Large intestine (tissue), 3 donors: Measurements from ENCODE around the gene NDC1. TPM values are rescaled to one million over a fixed set of nuclear protein-coding genes. Genes with fewer than 3 reads are reported as not detected.
"Not testable (repeated sequence)": the region's sequence is repeated elsewhere in the genome, so short reads cannot be mapped to it uniquely, and the experiment has no call there.

Source experiments
- DNase-seq, 2 donors: peaks; one replicate each; pipeline versions ENCODE4 v3.0.0 to v3.0.0-alpha.2; 2013
- H3K27ac ChIP-seq: one replicate; pipeline ENCODE4 v1.5.1; 2013; ENCODE audit warnings: low read length
- H3K27me3 ChIP-seq: 2 replicates; pipeline ENCODE4 v1.6.1; 2013; ENCODE audit warnings: low read length; ENCODE audit not compliant: control insufficient read depth, insufficient read depth
- H3K36me3 ChIP-seq: 2 replicates; pipeline ENCODE4 v1.6.1; 2013; ENCODE audit warnings: low read length; ENCODE audit not compliant: control insufficient read depth, insufficient read depth
- H3K4me1 ChIP-seq: one replicate; pipeline ENCODE4 v1.6.1; 2013; ENCODE audit warnings: low read length; ENCODE audit not compliant: control insufficient read depth, insufficient read depth
- H3K4me3 ChIP-seq: one replicate; pipeline ENCODE4 v1.5.1; 2013; ENCODE audit warnings: low read length
- H3K9me3 ChIP-seq: one replicate; pipeline ENCODE4 v1.6.1; 2013; ENCODE audit warnings: mild to moderate bottlenecking, low read depth, low read length, moderate library complexity; ENCODE audit not compliant: control insufficient read depth
- WGBS: methylation state at CpG from one replicate; pipeline ENCODE4 v1.1.5; 2013; ENCODE audit warnings: low lambda C conversion rate; ENCODE audit not compliant: insufficient coverage; 5-methylcytosine and 5-hydroxymethylcytosine counted together
- polyA plus RNA-seq: library from polyadenylated mRNA; unstranded; fragments of 120-200 nt; gene quantifications from one replicate; pipeline ENCODE4 v1.2.1, GENCODE V29; 2013

The NDC1 gene
- polyA plus RNA-seq, 1 donor: 16.7 TPM

DNA sequence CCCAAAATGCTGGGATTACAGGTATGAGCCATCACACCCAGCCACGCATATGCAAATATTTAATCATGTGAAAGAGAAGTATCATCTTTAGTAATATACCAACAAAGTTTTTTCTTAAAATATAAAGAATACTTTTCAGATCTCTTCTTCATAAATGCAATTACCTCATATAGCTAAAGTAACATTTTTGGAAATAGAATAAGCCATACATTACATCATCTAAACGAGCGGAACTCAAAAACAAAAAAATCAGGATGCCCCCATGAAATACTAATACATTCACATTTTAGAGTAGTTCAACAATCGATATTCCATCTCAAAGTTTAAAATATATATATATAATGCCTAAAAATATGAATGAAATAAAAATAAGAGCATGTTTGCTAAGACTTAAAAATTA is 4.7 kb downstream of the NDC1 start:
- Histone ChIP-seq H3K36me3 (peaks cover 7% of the 10 kb centered on the region), H3K4me1 (no peaks in the 10 kb centered on the region), H3K4me3 (no peak overlapping the region), H3K27ac (no peak overlapping the region), H3K9me3 (no peaks in the 10 kb centered on the region), H3K27me3 (no peaks in the 10 kb centered on the region)
- WGBS: 100% methylated on average over 3 of the region's 4 CpGs
- DNase-seq: no peak

DNA sequence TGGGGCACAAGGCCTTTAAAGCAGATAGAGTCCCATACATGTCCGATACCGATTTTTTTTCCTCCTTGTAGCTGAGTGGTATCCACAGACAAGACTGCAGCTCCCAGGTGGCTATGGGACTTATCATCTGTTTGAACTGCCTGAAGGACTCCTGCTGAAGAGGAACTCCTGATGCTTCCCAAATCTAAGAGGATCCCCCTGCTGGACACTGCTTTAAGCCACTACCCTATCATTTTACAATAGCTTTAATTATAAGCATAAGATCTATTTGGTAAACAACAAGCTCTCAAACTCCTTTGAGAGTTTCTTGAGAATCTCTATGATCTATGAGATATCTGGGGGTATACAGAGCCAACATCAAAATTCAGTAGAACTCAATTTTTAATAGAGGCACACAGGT is 11.7 kb downstream of the NDC1 start:
- H3K36me3 ChIP-seq: peaks cover 34% of the 10 kb centered on the region
- no peak overlapping the region for H3K4me3 ChIP-seq
- no peaks in the 10 kb centered on the region for H3K4me1 ChIP-seq
- H3K27me3 ChIP-seq: no peaks in the 10 kb centered on the region
- H3K27ac ChIP-seq: no peak overlapping the region
- DNase-seq: no peak
- no peaks in the 10 kb centered on the region for H3K9me3 ChIP-seq
- no CpG with 5 or more reads among the region's 2 CpGs for WGBS

DNA sequence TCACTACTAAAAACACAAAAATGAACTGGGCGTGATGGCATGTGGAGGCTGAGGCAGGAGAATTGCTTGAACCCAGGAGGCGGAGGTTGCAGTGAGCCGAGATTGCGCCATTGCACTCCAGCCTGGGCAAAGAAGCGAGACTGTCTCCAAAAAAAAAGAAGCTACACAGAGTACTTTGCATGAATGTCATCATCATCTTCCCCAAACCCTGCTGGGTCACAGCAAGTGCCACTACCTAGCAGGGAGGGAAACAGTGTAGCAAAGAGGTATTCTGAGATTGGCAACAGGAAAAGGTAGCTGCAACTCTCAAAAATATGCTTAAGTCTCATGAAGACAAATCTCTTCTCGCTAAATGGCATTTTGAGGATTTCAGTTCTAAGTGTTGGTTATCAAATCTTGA is 12.8 kb downstream of the NDC1 start:
- Histone ChIP-seq H3K27me3 (no peaks in the 10 kb centered on the region), H3K9me3 (no peaks in the 10 kb centered on the region), H3K27ac (no peak overlapping the region), H3K4me1 (no peaks in the 10 kb centered on the region), H3K4me3 (no peak overlapping the region), H3K36me3 (peaks cover 34% of the 10 kb centered on the region)
- no peak for DNase-seq
- WGBS: 100% methylated on average over 1 of the region's 6 CpGs

DNA sequence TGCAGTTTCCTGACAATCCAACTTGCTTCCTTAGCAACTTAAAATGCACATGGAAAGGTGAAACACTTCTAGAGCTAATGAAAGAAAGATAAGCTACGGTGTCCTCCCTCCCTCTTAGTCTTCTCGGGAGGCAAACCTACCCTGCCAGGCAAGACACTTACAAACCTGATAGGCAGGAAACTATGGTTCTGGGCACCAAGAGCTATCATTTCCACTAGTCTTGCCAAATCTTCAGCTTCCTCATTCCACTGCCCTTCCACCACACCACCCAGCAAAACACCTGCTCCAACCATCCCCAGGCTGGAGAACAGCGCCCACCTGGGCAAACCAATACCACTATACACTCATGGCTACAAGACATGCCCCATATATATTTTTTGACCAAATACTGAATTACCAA is 15.2 kb downstream of the NDC1 start:
- Histone ChIP-seq H3K36me3 (peaks cover 29% of the 10 kb centered on the region), H3K27ac (no peak overlapping the region), H3K4me1 (no peaks in the 10 kb centered on the region)

DNA sequence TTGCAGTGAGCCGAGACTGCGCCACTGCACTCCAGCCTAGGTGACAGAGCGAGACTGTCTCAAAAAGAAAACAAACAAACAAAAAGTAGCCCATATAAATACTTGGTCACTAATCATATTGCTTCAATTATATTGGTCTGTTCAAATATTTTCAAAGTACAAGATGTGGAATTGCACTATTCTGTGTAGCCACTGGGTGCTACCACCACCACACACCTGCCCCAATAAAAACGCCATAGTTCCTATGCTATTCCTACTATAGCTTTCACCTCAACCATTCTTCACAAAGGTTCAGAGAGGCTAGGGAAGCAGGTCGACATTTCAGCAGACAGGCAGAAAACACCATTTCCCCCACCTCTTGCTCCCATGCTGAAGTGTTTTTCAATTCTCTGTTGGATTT is 16.7 kb downstream of the NDC1 start:
- no peak overlapping the region for H3K27ac ChIP-seq
- WGBS: no CpG with 5 or more reads among the region's 5 CpGs
- H3K36me3 ChIP-seq: peaks cover 24% of the 10 kb centered on the region
- DNase-seq: no peak
- H3K4me1 ChIP-seq: no peaks in the 10 kb centered on the region
- no peak overlapping the region for H3K4me3 ChIP-seq
- no peaks in the 10 kb centered on the region for H3K27me3 ChIP-seq
- H3K9me3 ChIP-seq: no peaks in the 10 kb centered on the region

More for the DNA sequence above, 15.2 kb downstream of the NDC1 start:
- no peaks in the 10 kb centered on the region for H3K9me3 ChIP-seq
- H3K4me3 ChIP-seq: no peak overlapping the region
- no peaks in the 10 kb centered on the region for H3K27me3 ChIP-seq
- DNase-seq: no peak
- no CpG with 5 or more reads among the region's 3 CpGs for WGBS

DNA sequence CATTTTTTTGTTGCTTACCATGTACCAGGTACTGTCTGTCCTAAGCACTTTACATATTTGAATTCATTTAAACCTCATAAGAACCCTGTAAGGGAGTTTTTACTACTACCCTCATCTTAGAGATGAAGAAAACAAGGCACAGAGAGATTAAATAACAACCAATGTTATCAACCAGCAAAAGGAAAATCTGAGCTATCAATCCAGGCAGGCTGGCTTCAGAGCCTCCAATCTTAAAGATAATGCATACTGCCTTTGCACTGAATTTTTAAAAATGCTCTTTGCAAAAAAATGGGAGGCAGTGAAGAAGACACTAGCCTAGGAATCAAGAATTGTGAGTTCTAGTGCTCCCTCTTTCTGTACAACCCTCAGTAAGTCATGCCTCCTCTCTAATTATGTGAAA is 18.7 kb downstream of the NDC1 start:
- Histone ChIP-seq H3K4me3 (no peak overlapping the region), H3K27me3 (no peaks in the 10 kb centered on the region), H3K36me3 (peaks cover 11% of the 10 kb centered on the region), H3K9me3 (no peaks in the 10 kb centered on the region), H3K27ac (no peak overlapping the region), H3K4me1 (no peaks in the 10 kb centered on the region)
- DNase-seq: no peak

DNA sequence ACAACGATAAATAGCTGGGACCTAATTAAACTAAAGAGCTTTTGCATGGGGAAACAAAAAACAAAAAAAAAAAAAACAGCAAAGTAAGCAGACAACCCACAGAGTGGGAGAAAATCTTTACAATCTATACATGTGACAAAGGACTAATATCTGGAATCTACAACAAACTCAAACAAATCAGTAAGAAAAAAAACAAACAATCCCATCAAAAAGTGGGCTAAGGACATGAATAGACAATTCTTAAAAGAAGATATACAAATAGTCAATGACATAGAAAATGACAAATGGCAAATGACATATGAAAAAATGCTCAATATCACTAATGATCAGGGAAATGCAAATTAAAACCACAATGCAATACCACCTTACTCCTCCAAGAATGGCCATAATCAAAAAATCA is 21.5 kb downstream of the NDC1 start:
- not testable (repeated sequence) for H3K36me3 ChIP-seq, H3K27me3 ChIP-seq, H3K4me3 ChIP-seq, H3K27ac ChIP-seq, H3K4me1 ChIP-seq, DNase-seq, H3K9me3 ChIP-seq
- 80% methylated on average over 1 of the region's 1 CpG for WGBS

DNA sequence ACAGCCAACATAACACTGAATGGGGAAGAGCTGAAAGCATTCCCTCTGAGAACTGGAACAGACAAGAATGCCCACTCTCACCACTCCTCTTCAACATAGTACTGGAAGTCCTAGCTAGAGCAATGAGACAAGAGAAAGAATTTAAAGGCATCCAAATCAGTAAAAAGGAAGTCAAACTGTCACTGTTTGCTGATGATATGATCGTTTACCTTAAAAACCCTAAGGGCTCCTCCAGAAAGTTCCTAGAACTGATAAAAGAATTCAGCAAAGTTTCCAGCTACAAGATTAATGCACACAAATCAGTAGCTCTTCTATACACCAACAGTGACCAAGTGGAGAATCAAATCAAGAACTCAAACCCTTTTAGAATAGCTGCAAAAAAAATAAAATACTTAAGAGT is 22.6 kb downstream of the NDC1 start:
- no CpG with 5 or more reads among the region's 1 CpG for WGBS
- not testable (repeated sequence) for H3K4me3 ChIP-seq, H3K4me1 ChIP-seq, H3K27me3 ChIP-seq, H3K36me3 ChIP-seq, DNase-seq, H3K9me3 ChIP-seq, H3K27ac ChIP-seq

DNA sequence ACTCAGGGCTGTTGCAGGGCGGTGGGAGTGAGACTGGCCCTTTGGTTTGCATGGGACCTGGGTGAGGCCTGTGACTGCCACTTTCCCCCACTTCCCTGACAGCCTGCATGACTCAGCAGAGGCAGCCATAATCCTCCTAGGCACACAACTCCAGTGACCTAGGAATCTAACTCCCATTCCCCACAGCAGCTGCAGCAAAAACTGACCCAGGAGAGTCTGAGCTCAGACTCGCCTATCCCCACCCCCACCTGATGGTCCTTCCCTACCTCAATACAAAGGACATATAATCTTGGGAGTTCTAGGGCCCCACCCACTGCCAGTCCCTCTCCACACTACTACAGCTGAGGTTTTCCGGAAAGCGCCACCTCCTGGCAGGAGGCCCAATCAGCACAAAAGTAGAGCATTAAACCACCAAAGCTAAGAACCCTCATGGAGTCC is 26.7 kb downstream of the NDC1 start:
- no peak for DNase-seq
- Histone ChIP-seq H3K27ac (no peak overlapping the region), H3K36me3 (peaks cover 4% of the 10 kb centered on the region), H3K27me3 (no peaks in the 10 kb centered on the region), H3K4me3 (no peak overlapping the region), H3K4me1 (no peaks in the 10 kb centered on the region), H3K9me3 (no peaks in the 10 kb centered on the region)
- WGBS: no CpG with 5 or more reads among the region's 4 CpGs

DNA sequence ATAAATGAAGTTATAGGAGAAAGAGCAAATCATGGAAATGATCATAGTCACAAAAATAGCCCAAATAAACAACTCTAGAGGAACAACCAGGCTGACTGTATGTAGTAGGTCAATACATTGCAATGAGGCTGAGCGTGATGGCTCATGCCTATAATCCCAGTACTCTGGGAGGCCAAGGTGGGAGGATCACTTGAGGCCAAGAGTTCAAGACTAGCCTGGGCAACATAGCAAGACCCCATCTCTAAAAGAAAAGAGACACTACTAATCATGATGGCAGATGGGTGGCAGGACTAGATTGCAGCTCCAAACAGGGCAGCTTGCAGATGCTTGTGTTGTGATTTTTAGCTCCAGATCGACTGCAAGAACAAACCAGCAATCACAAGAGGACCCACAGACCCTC is 27.6 kb downstream of the NDC1 start:
- peaks cover 4% of the 10 kb centered on the region for H3K36me3 ChIP-seq
- H3K27ac ChIP-seq: no peak overlapping the region
- DNase-seq: no peak
- H3K4me1 ChIP-seq: no peaks in the 10 kb centered on the region
- no CpG with 5 or more reads among the region's 2 CpGs for WGBS
- no peak overlapping the region for H3K4me3 ChIP-seq
- no peaks in the 10 kb centered on the region for H3K9me3 ChIP-seq
- H3K27me3 ChIP-seq: no peaks in the 10 kb centered on the region

DNA sequence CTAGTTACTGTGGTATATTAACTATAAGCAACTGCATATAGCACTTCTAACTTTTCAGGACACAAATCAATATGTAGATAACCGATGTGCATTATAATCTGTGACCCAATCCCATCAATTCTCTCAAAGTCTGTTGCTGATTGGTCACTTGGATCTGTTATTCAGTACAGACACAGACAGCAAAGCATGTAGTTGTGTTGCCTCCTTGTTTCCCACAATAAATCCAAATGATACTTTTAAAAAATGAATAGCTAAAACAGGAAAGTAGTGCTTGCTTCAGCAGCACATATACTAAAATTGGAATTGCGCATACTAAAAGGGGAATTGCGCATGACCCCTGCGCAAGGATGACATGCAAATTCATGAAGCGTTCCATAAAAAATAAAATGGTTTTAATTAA is 28.1 kb downstream of the NDC1 start:
- Histone ChIP-seq H3K27ac (no peak overlapping the region), H3K4me3 (no peak overlapping the region), H3K4me1 (no peaks in the 10 kb centered on the region), H3K27me3 (no peaks in the 10 kb centered on the region), H3K9me3 (no peaks in the 10 kb centered on the region), H3K36me3 (peaks cover 4% of the 10 kb centered on the region)
- WGBS: 100% methylated on average over 4 of the region's 5 CpGs
- no peak for DNase-seq
